ENCODE data around the gene CCDC30. TPM values are rescaled to one million over a fixed set of nuclear protein-coding genes. Genes with fewer than 3 reads are reported as not detected.

Gene CCDC30
- total RNA-seq, 4 donors from 2014 or later = 1.1 to 2.7 (median 2.5) TPM

GRCh38 chr1:42552636-42553035 is 89.5 kb downstream of the CCDC30 start:
- WGBS, 2 donors (ENCODE audit: low coverage in 1 of 2) = 60 to 80% methylated on average over 2 to 3 of the region's 4 CpGs
- TF ChIP-seq CTCF (IDR thresholded peaks at IDR 0.05) = no peak
- no peak for TF ChIP-seq EP300 (IDR thresholded peaks at IDR 0.05)
- TF ChIP-seq POLR2A (IDR thresholded peaks at IDR 0.05) = no peak
- no peak for TF ChIP-seq POLR2AphosphoS5 (IDR thresholded peaks at IDR 0.05)

GRCh38 chr1:42557230-42557851 is 94.3 kb downstream of the CCDC30 start:
- no peak for ATAC-seq
- no peak overlapping the region for H3K27ac ChIP-seq
- H3K4me3 ChIP-seq = no peak overlapping the region
- H3K27me3 ChIP-seq = no peaks in the 10 kb centered on the region
- WGBS, 2 donors (ENCODE audit: low coverage in 1 of 2) = 100% methylated on average over 1 of the region's 1 CpG
- no peaks in the 10 kb centered on the region for H3K9me3 ChIP-seq
- no peaks in the 10 kb centered on the region for H3K36me3 ChIP-seq
- no peak for TF ChIP-seq CTCF (IDR thresholded peaks at IDR 0.05)
- TF ChIP-seq POLR2A (IDR thresholded peaks at IDR 0.05) = no peak
- no peak for TF ChIP-seq EP300 (IDR thresholded peaks at IDR 0.05)
- TF ChIP-seq POLR2AphosphoS5 (IDR thresholded peaks at IDR 0.05) = no peak
- no peaks in the 10 kb centered on the region for H3K4me1 ChIP-seq

More at GRCh38 chr1:42552636-42553035, 89.5 kb downstream of the CCDC30 start:
- no peak overlapping the region for H3K27ac ChIP-seq
- no peak overlapping the region for H3K4me3 ChIP-seq
- ATAC-seq = no peak
- H3K27me3 ChIP-seq = no peaks in the 10 kb centered on the region
- H3K36me3 ChIP-seq = peaks cover 0 to 4% of the 10 kb centered on the region in 2 donors
- no peaks in the 10 kb centered on the region for H3K9me3 ChIP-seq
- no peaks in the 10 kb centered on the region for H3K4me1 ChIP-seq

GRCh38 chr1:42567038-42567437 is 104.0 kb downstream of the CCDC30 start:
- no peak overlapping the region for H3K27ac ChIP-seq
- no peaks in the 10 kb centered on the region for H3K27me3 ChIP-seq
- peaks cover 0 to 9% of the 10 kb centered on the region in 2 donors for H3K36me3 ChIP-seq
- no peak for TF ChIP-seq POLR2A (IDR thresholded peaks at IDR 0.05)
- no peak for TF ChIP-seq POLR2AphosphoS5 (IDR thresholded peaks at IDR 0.05)
- no peak for TF ChIP-seq EP300 (IDR thresholded peaks at IDR 0.05)
- no peak for TF ChIP-seq CTCF (IDR thresholded peaks at IDR 0.05)
- H3K4me3 ChIP-seq = no peak overlapping the region
- ATAC-seq = no peak
- H3K9me3 ChIP-seq = no peaks in the 10 kb centered on the region
- H3K4me1 ChIP-seq = no peaks in the 10 kb centered on the region

- Histone ChIP-seq H3K36me3 (peaks cover 0 to 5% of the 10 kb centered on the region in 2 donors), H3K9me3 (no peaks in the 10 kb centered on the region), H3K4me3 (no peak overlapping the region), H3K27me3 (no peaks in the 10 kb centered on the region), H3K27ac (no peak overlapping the region), H3K4me1 (no peaks in the 10 kb centered on the region)
- ATAC-seq = no peak
- TF ChIP-seq EP300 (IDR thresholded peaks at IDR 0.05) = no peak
- no peak for TF ChIP-seq POLR2AphosphoS5 (IDR thresholded peaks at IDR 0.05)
- no peak for TF ChIP-seq CTCF (IDR thresholded peaks at IDR 0.05)
- TF ChIP-seq POLR2A (IDR thresholded peaks at IDR 0.05) = no peak
- WGBS, 2 donors (ENCODE audit: low coverage in 1 of 2) = 10 to 50% methylated on average over 1 of the region's 1 CpG
Measured at GRCh38 chr1:42576935-42577334, 113.8 kb downstream of the CCDC30 start.

GRCh38 chr1:42586016-42586415 is 122.9 kb downstream of the CCDC30 start:
- Histone ChIP-seq H3K4me1 (no peaks in the 10 kb centered on the region), H3K27me3 (no peaks in the 10 kb centered on the region), H3K4me3 (no peak overlapping the region), H3K27ac (no peak overlapping the region), H3K9me3 (peaks cover 0 to 5% (median 0%) of the 10 kb centered on the region in 3 donors), H3K36me3 (peaks cover 0 to 31% of the 10 kb centered on the region in 2 donors)
- ATAC-seq = no peak
- no peak for TF ChIP-seq EP300 (IDR thresholded peaks at IDR 0.05)
- TF ChIP-seq POLR2A (IDR thresholded peaks at IDR 0.05) = no peak
- TF ChIP-seq POLR2AphosphoS5 (IDR thresholded peaks at IDR 0.05) = no peak
- TF ChIP-seq CTCF (IDR thresholded peaks at IDR 0.05) = no peak
- WGBS, 2 donors (ENCODE audit: low coverage in 1 of 2) = 59 to 93% methylated on average over 2 to 3 of the region's 3 CpGs
